GM21367 (cell line): ENCODE data around the gene AMPH.
"Not testable (repeated sequence)": the region's sequence is repeated elsewhere in the genome, so short reads cannot be mapped to it uniquely, and the experiment has no call there.

Experiments used
- ATAC-seq: cut with Tn5 transposase; IDR thresholded peaks from one replicate; pipeline ENCODE4 v1.9.1; 2021; ENCODE audit not compliant: unreplicated experiment

The AMPH gene

GRCh38 chr7:38628630-38629385 lies 2.4 kb downstream of the AMPH start:
- ATAC-seq = no peak

- no peak for ATAC-seq
These were observed 5.3 kb downstream of the AMPH start for GRCh38 chr7:38625866-38626265.

GRCh38 chr7:38615665-38616064 lies 15.5 kb downstream of the AMPH start:
- ATAC-seq = no peak

GRCh38 chr7:38607466-38607865 lies 23.7 kb downstream of the AMPH start:
- ATAC-seq = no peak

- no peak for ATAC-seq
These were observed 30.4 kb downstream of the AMPH start for GRCh38 chr7:38600741-38601140.

GRCh38 chr7:38594949-38595348 lies 36.2 kb downstream of the AMPH start:
- ATAC-seq = no peak

GRCh38 chr7:38592737-38593288 lies 38.4 kb downstream of the AMPH start:
- ATAC-seq = no peak

GRCh38 chr7:38585572-38586354 lies 45.4 kb downstream of the AMPH start:
- ATAC-seq = no peak

GRCh38 chr7:38584443-38585210 lies 46.5 kb downstream of the AMPH start:
- no peak for ATAC-seq

- no peak for ATAC-seq
These were observed 50.7 kb downstream of the AMPH start for GRCh38 chr7:38580485-38580884.

- ATAC-seq = no peak
These were observed 57.1 kb downstream of the AMPH start for GRCh38 chr7:38574086-38574485.

- ATAC-seq = not testable (repeated sequence)
These were observed 59.6 kb downstream of the AMPH start for GRCh38 chr7:38571620-38572019.

GRCh38 chr7:38568497-38568896 lies 62.7 kb downstream of the AMPH start:
- ATAC-seq = no peak

GRCh38 chr7:38565289-38565688 lies 65.9 kb downstream of the AMPH start:
- ATAC-seq = no peak

GRCh38 chr7:38563741-38564140 lies 67.4 kb downstream of the AMPH start:
- no peak for ATAC-seq

- ATAC-seq = no peak
These were observed 70.0 kb downstream of the AMPH start for GRCh38 chr7:38561166-38561565.

- ATAC-seq = no peak
These were observed 72.3 kb downstream of the AMPH start for GRCh38 chr7:38558761-38559345.

GRCh38 chr7:38554586-38554985 lies 76.6 kb downstream of the AMPH start:
- ATAC-seq = no peak

- no peak for ATAC-seq
These were observed 80.3 kb downstream of the AMPH start for GRCh38 chr7:38550836-38551235.

GRCh38 chr7:38548605-38549004 lies 82.6 kb downstream of the AMPH start:
- ATAC-seq = no peak

GRCh38 chr7:38546763-38547162 lies 84.4 kb downstream of the AMPH start:
- ATAC-seq = no peak
